HepG2 (cell line): ENCODE results near the gene PPP2R2C. TPM values are rescaled to one million over a fixed set of nuclear protein-coding genes. Genes with fewer than 3 reads are reported as not detected.

Experiments used
- CTCF ChIP-seq: sonication (generic); formaldehyde crosslinking; IDR thresholded peaks from 2 replicates; pipeline ENCODE4 v1.5.0; 2020; ENCODE audit warnings: mild to moderate bottlenecking, missing genetic modification reagents, moderate library complexity
- EP300 ChIP-seq, 3 experiments: sonication (generic) in 1 of 3; formaldehyde crosslinking in 1 of 3; IDR thresholded peaks; 2 replicates each; pipeline versions ENCODE4 v1.5.1 to v1.6.1; 2011 to 2020; ENCODE audit warnings: low read depth in 2 of 3, low read length in 2 of 3, borderline replicate concordance in 1 of 3, improper control_type of control experiment in 1 of 3, mild to moderate bottlenecking in 1 of 3, missing genetic modification reagents in 1 of 3, moderate library complexity in 1 of 3
- JUND ChIP-seq: sonication (generic); formaldehyde crosslinking; IDR thresholded peaks from 2 replicates; pipeline ENCODE4 v1.8.0; 2022; ENCODE audit warnings: mild to moderate bottlenecking, missing genetic modification reagents
- LCORL ChIP-seq, 2 experiments: fragments of 450-650 bp in 1 of 2; sonication (generic) in 1 of 2; formaldehyde crosslinking in 1 of 2; IDR thresholded peaks; 2 replicates each; pipeline versions ENCODE4 v1.5.0 to v1.6.1; 2017 to 2020; ENCODE audit warnings: antibody characterized with exemption in 1 of 2, missing genetic modification reagents in 1 of 2
- PLSCR1 ChIP-seq: sonication (generic); formaldehyde crosslinking; IDR thresholded peaks from 2 replicates; pipeline ENCODE4 v1.5.0; 2020; ENCODE audit warnings: missing genetic modification reagents, mild to moderate bottlenecking, borderline replicate concordance
- SMARCC2 ChIP-seq: fragments of 450-650 bp; IDR thresholded peaks from 2 replicates; pipeline ENCODE4 v1.6.1; 2017; ENCODE audit warnings: antibody characterized with exemption, mild to moderate bottlenecking
- TIGD3 ChIP-seq: sonication (generic); formaldehyde crosslinking; IDR thresholded peaks from 2 replicates; pipeline ENCODE4 v1.5.1; 2020; ENCODE audit warnings: mild to moderate bottlenecking, missing genetic modification reagents, borderline replicate concordance
- ZBTB40 ChIP-seq, 2 experiments: fragments of 450-650 bp in 1 of 2; sonication (generic) in 1 of 2; formaldehyde crosslinking in 1 of 2; IDR thresholded peaks; 2 replicates each; pipeline versions ENCODE4 v1.6.1 to v1.8.0; 2016 to 2022; ENCODE audit warnings: antibody characterized with exemption in 1 of 2, mild to moderate bottlenecking in 1 of 2, missing genetic modification reagents in 1 of 2
- ZFP36L2 ChIP-seq: sonication (generic); formaldehyde crosslinking; IDR thresholded peaks from 2 replicates; pipeline ENCODE4 v1.4.0; 2020; ENCODE audit warnings: missing genetic modification reagents
- ZFP41 ChIP-seq: sonication (generic); formaldehyde crosslinking; IDR thresholded peaks from 2 replicates; pipeline ENCODE4 v1.4.0; 2020; ENCODE audit warnings: mild to moderate bottlenecking, missing genetic modification reagents, borderline replicate concordance
- ZMYM4 ChIP-seq: sonication (generic); formaldehyde crosslinking; IDR thresholded peaks from 2 replicates; pipeline ENCODE4 v1.8.1; 2023; ENCODE audit warnings: mild to moderate bottlenecking, missing genetic modification reagents
- ZNF34 ChIP-seq: sonication (generic); formaldehyde crosslinking; IDR thresholded peaks from 2 replicates; pipeline ENCODE4 v1.4.0; 2020; ENCODE audit warnings: mild to moderate bottlenecking, missing genetic modification reagents, borderline replicate concordance
- ZNF792 ChIP-seq: IDR thresholded peaks from 2 replicates; pipeline ENCODE4 v1.6.1; 2016
- ZZZ3 ChIP-seq: sonication (generic); formaldehyde crosslinking; IDR thresholded peaks from 2 replicates; pipeline ENCODE4 v1.4.0; 2020; ENCODE audit warnings: missing genetic modification reagents, mild to moderate bottlenecking, borderline replicate concordance
- polyA plus RNA-seq, 8 experiments: library from polyadenylated mRNA; depleted of rRNA in 3 of 8; stranded (reverse) in 7 of 8; unstranded in 1 of 8; fragments of >200 nt; fragmentation: Illumina TruSeq in 4 of 8; extraction: Trizol in 4 of 8; gene quantifications; 2 replicates each; pipeline versions ENCODE4 v1.2.1 to v1.2.3, GENCODE V29; 2011 to 2016; ENCODE audit warnings: low read depth in 4 of 8, missing spikeins in 1 of 8, mixed read lengths in 1 of 8; ENCODE audit not compliant: insufficient read depth in 1 of 8
- total RNA-seq, 5 experiments: library from RNA; depleted of rRNA; stranded (reverse); fragments of >200 nt; fragmentation: Illumina TruSeq; extraction: Trizol; gene quantifications; 2 replicates each; pipeline ENCODE4 v1.2.3, GENCODE V29; 2016; ENCODE audit warnings: low read depth in 1 of 5

Gene PPP2R2C
- total and polyA plus RNA-seq, 2 of the 13 experiments (the other 11 are each of a cell fraction or from before 2014, with no cell fraction given): 0.60 to 8.6 TPM

GRCh38 chr4:6308899-6309643 is 163.3 kb downstream of the PPP2R2C start (continued):
- no peak for TF ChIP-seq EP300 (IDR thresholded peaks at IDR 0.05; ENCODE audit: low read depth in 2 of 2, low read length in 2 of 2)
- no peak for TF ChIP-seq EP300 (CRISPR knock-in tag; IDR thresholded peaks at IDR 0.05; ENCODE audit: borderline replicate concordance)
- no peak for TF ChIP-seq ZZZ3 (CRISPR knock-in tag)
- peak; percentile 84 for TF ChIP-seq CTCF (CRISPR knock-in tag)
- TF ChIP-seq ZNF792 (CRISPR knock-in tag): no peak
- TF ChIP-seq ZFP41 (CRISPR knock-in tag): no peak
- TF ChIP-seq TIGD3 (CRISPR knock-in tag): no peak
- TF ChIP-seq ZBTB40 (IDR thresholded peaks at IDR 0.05): no peak
- TF ChIP-seq ZBTB40 (CRISPR knock-in tag; IDR thresholded peaks at IDR 0.05): no peak
- no peak for TF ChIP-seq LCORL (IDR thresholded peaks at IDR 0.05)
- TF ChIP-seq LCORL (CRISPR knock-in tag; IDR thresholded peaks at IDR 0.05): peak; percentile 34; the same call in 1 of the 2 replicates
- peak; percentile 91 for TF ChIP-seq ZMYM4 (CRISPR knock-in tag)
- TF ChIP-seq ZFP36L2: no peak; the same call in 1 of the 2 replicates
- no peak for TF ChIP-seq PLSCR1
- TF ChIP-seq JUND (CRISPR knock-in tag): no peak
- no peak for TF ChIP-seq ZNF34 (CRISPR knock-in tag)
- no peak for TF ChIP-seq SMARCC2
